SK-N-SH treated with all-trans-retinoic acid at 6 μM for 48 hours (cell line): ENCODE data around the gene RUBCNL.

Source experiments
- ATAC-seq: fragments of 200-7000 bp; cut with Tn5 transposase; 3 replicates; pipeline ENCODE4 v1.9.1; 2020; ENCODE audit warnings: mild to moderate bottlenecking, moderate library complexity
- ARNTL ChIP-seq: fragments of 450-650 bp; formaldehyde crosslinking; IDR thresholded peaks from 2 replicates; pipeline ENCODE4 v1.5.0; 2020; ENCODE audit warnings: low read depth, mild to moderate bottlenecking, moderate library complexity, borderline replicate concordance
- BACH2 ChIP-seq: fragments of 250-450 bp; sonication (Bioruptor Pico); IDR thresholded peaks from 2 replicates; pipeline ENCODE4 v1.9.0; 2021; ENCODE audit warnings: mild to moderate bottlenecking, borderline replicate concordance
- CSDC2 ChIP-seq: fragments of 250-450 bp; sonication (Bioruptor Pico); IDR thresholded peaks from 2 replicates; pipeline ENCODE4 v1.5.0; 2020; ENCODE audit warnings: mild to moderate bottlenecking, moderate library complexity
- ESRRG ChIP-seq: fragments of 250-450 bp; sonication (Bioruptor Pico); IDR thresholded peaks from 2 replicates; pipeline ENCODE4 v1.6.1; 2021; ENCODE audit warnings: mild to moderate bottlenecking
- GLIS3 ChIP-seq: fragments of 250-450 bp; sonication (Bioruptor Pico); IDR thresholded peaks from 2 replicates; pipeline ENCODE4 v1.5.0; 2020; ENCODE audit warnings: mild to moderate bottlenecking, moderate library complexity
- ISL1 ChIP-seq: fragments of 250-450 bp; sonication (Bioruptor Pico); IDR thresholded peaks from 2 replicates; pipeline ENCODE4 v2.1.2; 2022; ENCODE audit warnings: mild to moderate bottlenecking, moderate library complexity
- OSR1 ChIP-seq: fragments of 250-450 bp; sonication (Bioruptor Pico); IDR thresholded peaks from 2 replicates; pipeline ENCODE4 v1.8.0; 2022; ENCODE audit warnings: moderate library complexity, mild to moderate bottlenecking, inconsistent platforms
- RARB ChIP-seq: fragments of 250-450 bp; sonication (Bioruptor Pico); IDR thresholded peaks from 2 replicates; pipeline ENCODE4 v1.8.0; 2021; ENCODE audit warnings: mild to moderate bottlenecking, moderate library complexity
- SNAI2 ChIP-seq: fragments of 250-450 bp; sonication (Bioruptor Pico); IDR thresholded peaks from 2 replicates; pipeline ENCODE4 v1.5.0; 2020; ENCODE audit warnings: mild to moderate bottlenecking, moderate library complexity
- TCF4 ChIP-seq: fragments of 250-450 bp; sonication (Bioruptor Pico); IDR thresholded peaks from 2 replicates; pipeline ENCODE4 v1.8.0; 2021; ENCODE audit warnings: mild to moderate bottlenecking, moderate library complexity, borderline replicate concordance
- TOX ChIP-seq: fragments of 250-450 bp; sonication (Bioruptor Pico); IDR thresholded peaks from 2 replicates; pipeline ENCODE4 v1.8.0; 2021; ENCODE audit warnings: mild to moderate bottlenecking, moderate library complexity, borderline replicate concordance
- ZC3H10 ChIP-seq: fragments of 250-450 bp; sonication (Bioruptor Pico); IDR thresholded peaks from 2 replicates; pipeline ENCODE4 v1.5.1; 2021; ENCODE audit warnings: mild to moderate bottlenecking, moderate library complexity
- ZFP3 ChIP-seq: fragments of 250-450 bp; sonication (Bioruptor Pico); IDR thresholded peaks from 2 replicates; pipeline ENCODE4 v1.5.0; 2020; ENCODE audit warnings: mild to moderate bottlenecking, moderate library complexity
- ZFP30 ChIP-seq: fragments of 450-650 bp; formaldehyde crosslinking; IDR thresholded peaks from 2 replicates; pipeline ENCODE4 v1.5.0; 2022; ENCODE audit warnings: mild to moderate bottlenecking, moderate library complexity
- ZNF70 ChIP-seq: fragments of 450-650 bp; formaldehyde crosslinking; IDR thresholded peaks from 2 replicates; pipeline ENCODE4 v1.5.0; 2020; ENCODE audit warnings: mild to moderate bottlenecking, moderate library complexity
- ZNF8 ChIP-seq: fragments of 450-650 bp; formaldehyde crosslinking; IDR thresholded peaks from 2 replicates; pipeline ENCODE4 v1.5.0; 2020; ENCODE audit warnings: mild to moderate bottlenecking, moderate library complexity
- TF ChIP-seq, protein P1 (sequence below): fragments of 250-450 bp; sonication (Bioruptor Pico); IDR thresholded peaks from 2 replicates; pipeline ENCODE4 v1.5.1; 2021; ENCODE audit warnings: mild to moderate bottlenecking, moderate library complexity
- TF ChIP-seq, protein P2 (sequence below): fragments of 250-450 bp; sonication (Bioruptor Pico); IDR thresholded peaks from 2 replicates; pipeline ENCODE4 v1.8.0; 2021; ENCODE audit warnings: low read depth, mild to moderate bottlenecking, moderate library complexity, borderline replicate concordance
- TF ChIP-seq, protein P3 (sequence below): fragments of 250-450 bp; sonication (Bioruptor Pico); IDR thresholded peaks from 2 replicates; pipeline ENCODE4 v1.5.1; 2020; ENCODE audit warnings: low read depth, mild to moderate bottlenecking, moderate library complexity
- TF ChIP-seq, protein P4 (sequence below): fragments of 250-450 bp; sonication (Bioruptor Pico); IDR thresholded peaks from 2 replicates; pipeline ENCODE4 v1.8.0; 2020; ENCODE audit warnings: mild to moderate bottlenecking, moderate library complexity, borderline replicate concordance
- TF ChIP-seq, protein P5 (sequence below): fragments of 250-450 bp; sonication (Bioruptor Pico); IDR thresholded peaks from 2 replicates; pipeline ENCODE4 v1.5.0; 2020; ENCODE audit warnings: mild to moderate bottlenecking, moderate library complexity

RUBCNL gene

DNA sequence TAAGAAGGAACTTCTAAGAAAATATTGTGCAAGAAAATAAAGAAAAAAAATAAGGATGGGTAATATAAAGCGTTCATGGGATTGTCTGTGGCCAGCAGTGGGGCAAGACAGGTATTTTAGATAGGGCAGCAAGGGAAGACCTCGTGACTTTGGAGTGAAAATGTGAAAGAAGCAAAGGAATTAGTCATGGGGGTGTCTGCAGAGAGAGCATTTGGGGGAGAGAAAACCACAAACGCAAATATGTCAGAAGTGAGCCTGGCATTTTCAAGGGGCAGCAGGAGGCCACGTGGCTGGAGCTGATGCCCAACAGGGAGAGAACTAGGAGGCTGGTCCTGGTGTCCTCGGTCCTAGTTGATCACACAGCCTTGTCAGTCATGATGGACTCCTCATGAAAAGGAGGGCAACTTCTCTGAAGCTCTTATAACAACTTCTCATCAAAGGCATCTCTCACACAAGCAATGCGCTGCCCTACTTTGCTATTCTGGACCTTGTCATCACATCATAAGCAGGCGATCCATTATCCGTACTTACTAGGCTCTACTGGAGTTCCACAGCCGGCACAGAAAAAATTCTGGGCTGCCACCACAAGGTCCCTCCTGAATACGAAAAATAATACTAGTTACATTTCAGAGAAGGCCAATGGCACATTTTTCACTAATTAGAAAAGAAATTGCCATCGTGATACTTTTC lies 31.0 kb downstream of the RUBCNL start:
- no peak for ATAC-seq
- TF ChIP-seq, protein P1, sequence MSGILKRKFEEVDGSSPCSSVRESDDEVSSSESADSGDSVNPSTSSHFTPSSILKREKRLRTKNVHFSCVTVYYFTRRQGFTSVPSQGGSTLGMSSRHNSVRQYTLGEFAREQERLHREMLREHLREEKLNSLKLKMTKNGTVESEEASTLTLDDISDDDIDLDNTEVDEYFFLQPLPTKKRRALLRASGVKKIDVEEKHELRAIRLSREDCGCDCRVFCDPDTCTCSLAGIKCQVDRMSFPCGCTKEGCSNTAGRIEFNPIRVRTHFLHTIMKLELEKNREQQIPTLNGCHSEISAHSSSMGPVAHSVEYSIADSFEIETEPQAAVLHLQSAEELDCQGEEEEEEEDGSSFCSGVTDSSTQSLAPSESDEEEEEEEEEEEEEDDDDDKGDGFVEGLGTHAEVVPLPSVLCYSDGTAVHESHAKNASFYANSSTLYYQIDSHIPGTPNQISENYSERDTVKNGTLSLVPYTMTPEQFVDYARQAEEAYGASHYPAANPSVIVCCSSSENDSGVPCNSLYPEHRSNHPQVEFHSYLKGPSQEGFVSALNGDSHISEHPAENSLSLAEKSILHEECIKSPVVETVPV (CRISPR knock-in tag), result no peak
- no peak for TF ChIP-seq ARNTL (CRISPR knock-in tag)
- TF ChIP-seq ZC3H10, result no peak
- TF ChIP-seq ZNF70 (CRISPR knock-in tag), result no peak
- TF ChIP-seq ZNF8, result no peak
- TF ChIP-seq ESRRG (CRISPR knock-in tag), result no peak
- TF ChIP-seq ISL1 (CRISPR knock-in tag), result no peak
- no peak for TF ChIP-seq RARB
- TF ChIP-seq, protein P2, sequence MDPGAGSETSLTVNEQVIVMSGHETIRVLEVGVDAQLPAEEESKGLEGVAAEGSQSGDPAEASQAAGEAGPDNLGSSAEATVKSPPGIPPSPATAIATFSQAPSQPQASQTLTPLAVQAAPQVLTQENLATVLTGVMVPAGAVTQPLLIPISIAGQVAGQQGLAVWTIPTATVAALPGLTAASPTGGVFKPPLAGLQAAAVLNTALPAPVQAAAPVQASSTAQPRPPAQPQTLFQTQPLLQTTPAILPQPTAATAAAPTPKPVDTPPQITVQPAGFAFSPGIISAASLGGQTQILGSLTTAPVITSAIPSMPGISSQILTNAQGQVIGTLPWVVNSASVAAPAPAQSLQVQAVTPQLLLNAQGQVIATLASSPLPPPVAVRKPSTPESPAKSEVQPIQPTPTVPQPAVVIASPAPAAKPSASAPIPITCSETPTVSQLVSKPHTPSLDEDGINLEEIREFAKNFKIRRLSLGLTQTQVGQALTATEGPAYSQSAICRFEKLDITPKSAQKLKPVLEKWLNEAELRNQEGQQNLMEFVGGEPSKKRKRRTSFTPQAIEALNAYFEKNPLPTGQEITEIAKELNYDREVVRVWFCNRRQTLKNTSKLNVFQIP, result no peak
- TF ChIP-seq OSR1, result no peak
- TF ChIP-seq GLIS3 (CRISPR knock-in tag), result no peak
- no peak for TF ChIP-seq ZFP30 (CRISPR knock-in tag)
- no peak for TF ChIP-seq CSDC2 (CRISPR knock-in tag)
- no peak for TF ChIP-seq ZFP3 (CRISPR knock-in tag)
- TF ChIP-seq TOX (CRISPR knock-in tag), result no peak
- TF ChIP-seq, protein P3, sequence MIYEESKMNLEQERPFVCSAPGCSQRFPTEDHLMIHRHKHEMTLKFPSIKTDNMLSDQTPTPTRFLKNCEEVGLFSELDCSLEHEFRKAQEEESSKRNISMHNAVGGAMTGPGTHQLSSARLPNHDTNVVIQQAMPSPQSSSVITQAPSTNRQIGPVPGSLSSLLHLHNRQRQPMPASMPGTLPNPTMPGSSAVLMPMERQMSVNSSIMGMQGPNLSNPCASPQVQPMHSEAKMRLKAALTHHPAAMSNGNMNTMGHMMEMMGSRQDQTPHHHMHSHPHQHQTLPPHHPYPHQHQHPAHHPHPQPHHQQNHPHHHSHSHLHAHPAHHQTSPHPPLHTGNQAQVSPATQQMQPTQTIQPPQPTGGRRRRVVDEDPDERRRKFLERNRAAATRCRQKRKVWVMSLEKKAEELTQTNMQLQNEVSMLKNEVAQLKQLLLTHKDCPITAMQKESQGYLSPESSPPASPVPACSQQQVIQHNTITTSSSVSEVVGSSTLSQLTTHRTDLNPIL, result no peak

DNA sequence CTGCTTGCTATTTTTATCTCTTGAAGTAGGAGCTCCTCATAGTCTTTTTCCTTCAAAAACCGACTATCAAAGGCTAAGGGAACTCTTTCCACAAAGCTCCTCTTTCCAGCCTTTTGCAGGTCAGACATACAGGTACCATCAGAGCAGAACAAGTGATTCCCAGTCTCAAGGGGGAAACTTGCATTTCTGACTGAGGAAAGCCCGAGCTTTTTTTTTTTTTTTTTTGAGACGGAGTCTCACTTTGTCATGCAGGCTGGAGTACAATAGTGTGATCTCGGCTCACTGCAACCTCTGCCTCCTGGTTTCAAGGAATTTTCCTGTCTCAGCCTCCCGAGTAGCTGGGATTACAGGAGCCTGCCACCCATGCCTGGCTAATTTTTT lies 32.0 kb downstream of the RUBCNL start:
- ATAC-seq, result peak; percentile 64
- TF ChIP-seq BACH2 (CRISPR knock-in tag) (no peak), SNAI2 (CRISPR knock-in tag) (no peak), TCF4 (CRISPR knock-in tag) (no peak), GLIS3 (CRISPR knock-in tag) (no peak), ESRRG (CRISPR knock-in tag) (no peak), ZNF70 (CRISPR knock-in tag) (no peak), RARB (no peak), TOX (CRISPR knock-in tag) (no peak)
- TF ChIP-seq, protein P4, sequence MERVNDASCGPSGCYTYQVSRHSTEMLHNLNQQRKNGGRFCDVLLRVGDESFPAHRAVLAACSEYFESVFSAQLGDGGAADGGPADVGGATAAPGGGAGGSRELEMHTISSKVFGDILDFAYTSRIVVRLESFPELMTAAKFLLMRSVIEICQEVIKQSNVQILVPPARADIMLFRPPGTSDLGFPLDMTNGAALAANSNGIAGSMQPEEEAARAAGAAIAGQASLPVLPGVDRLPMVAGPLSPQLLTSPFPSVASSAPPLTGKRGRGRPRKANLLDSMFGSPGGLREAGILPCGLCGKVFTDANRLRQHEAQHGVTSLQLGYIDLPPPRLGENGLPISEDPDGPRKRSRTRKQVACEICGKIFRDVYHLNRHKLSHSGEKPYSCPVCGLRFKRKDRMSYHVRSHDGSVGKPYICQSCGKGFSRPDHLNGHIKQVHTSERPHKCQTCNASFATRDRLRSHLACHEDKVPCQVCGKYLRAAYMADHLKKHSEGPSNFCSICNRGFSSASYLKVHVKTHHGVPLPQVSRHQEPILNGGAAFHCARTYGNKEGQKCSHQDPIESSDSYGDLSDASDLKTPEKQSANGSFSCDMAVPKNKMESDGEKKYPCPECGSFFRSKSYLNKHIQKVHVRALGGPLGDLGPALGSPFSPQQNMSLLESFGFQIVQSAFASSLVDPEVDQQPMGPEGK (CRISPR knock-in tag), result no peak
- TF ChIP-seq, protein P2, result no peak
- TF ChIP-seq, protein P5, sequence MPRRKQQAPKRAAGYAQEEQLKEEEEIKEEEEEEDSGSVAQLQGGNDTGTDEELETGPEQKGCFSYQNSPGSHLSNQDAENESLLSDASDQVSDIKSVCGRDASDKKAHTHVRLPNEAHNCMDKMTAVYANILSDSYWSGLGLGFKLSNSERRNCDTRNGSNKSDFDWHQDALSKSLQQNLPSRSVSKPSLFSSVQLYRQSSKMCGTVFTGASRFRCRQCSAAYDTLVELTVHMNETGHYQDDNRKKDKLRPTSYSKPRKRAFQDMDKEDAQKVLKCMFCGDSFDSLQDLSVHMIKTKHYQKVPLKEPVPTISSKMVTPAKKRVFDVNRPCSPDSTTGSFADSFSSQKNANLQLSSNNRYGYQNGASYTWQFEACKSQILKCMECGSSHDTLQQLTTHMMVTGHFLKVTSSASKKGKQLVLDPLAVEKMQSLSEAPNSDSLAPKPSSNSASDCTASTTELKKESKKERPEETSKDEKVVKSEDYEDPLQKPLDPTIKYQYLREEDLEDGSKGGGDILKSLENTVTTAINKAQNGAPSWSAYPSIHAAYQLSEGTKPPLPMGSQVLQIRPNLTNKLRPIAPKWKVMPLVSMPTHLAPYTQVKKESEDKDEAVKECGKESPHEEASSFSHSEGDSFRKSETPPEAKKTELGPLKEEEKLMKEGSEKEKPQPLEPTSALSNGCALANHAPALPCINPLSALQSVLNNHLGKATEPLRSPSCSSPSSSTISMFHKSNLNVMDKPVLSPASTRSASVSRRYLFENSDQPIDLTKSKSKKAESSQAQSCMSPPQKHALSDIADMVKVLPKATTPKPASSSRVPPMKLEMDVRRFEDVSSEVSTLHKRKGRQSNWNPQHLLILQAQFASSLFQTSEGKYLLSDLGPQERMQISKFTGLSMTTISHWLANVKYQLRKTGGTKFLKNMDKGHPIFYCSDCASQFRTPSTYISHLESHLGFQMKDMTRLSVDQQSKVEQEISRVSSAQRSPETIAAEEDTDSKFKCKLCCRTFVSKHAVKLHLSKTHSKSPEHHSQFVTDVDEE, result no peak
